HG02870 (cell line): ENCODE measurements around the gene GASK1A.
"Not testable (repeated sequence)": the region's sequence is repeated elsewhere in the genome, so short reads cannot be mapped to it uniquely, and the experiment has no call there.

ENCODE experiments used
- ATAC-seq: cut with Tn5 transposase; IDR thresholded peaks from one replicate; pipeline ENCODE4 v1.9.1; 2021; ENCODE audit warnings: mild to moderate bottlenecking, moderate library complexity; ENCODE audit not compliant: unreplicated experiment

Gene GASK1A

DNA sequence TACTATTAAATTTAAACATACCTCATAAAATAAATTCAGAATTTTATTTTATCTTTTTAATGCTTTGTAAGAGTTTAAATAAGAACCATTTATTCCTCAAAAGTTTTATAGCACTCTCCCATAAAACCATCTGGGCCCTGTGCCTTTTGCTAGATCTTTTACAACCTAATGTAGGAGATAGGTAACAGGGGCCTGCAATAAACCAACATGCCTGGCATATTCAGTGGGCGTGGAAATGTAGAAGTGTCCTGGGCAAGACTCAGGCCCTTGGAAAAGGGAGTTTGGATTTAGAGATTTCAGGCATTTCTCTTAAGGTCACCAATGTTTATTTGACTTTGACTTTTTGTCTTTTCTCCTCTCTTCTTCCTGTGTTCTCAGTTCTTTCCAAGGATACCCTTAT lies 80.3 kb downstream of the GASK1A start:
- ATAC-seq: no peak

DNA sequence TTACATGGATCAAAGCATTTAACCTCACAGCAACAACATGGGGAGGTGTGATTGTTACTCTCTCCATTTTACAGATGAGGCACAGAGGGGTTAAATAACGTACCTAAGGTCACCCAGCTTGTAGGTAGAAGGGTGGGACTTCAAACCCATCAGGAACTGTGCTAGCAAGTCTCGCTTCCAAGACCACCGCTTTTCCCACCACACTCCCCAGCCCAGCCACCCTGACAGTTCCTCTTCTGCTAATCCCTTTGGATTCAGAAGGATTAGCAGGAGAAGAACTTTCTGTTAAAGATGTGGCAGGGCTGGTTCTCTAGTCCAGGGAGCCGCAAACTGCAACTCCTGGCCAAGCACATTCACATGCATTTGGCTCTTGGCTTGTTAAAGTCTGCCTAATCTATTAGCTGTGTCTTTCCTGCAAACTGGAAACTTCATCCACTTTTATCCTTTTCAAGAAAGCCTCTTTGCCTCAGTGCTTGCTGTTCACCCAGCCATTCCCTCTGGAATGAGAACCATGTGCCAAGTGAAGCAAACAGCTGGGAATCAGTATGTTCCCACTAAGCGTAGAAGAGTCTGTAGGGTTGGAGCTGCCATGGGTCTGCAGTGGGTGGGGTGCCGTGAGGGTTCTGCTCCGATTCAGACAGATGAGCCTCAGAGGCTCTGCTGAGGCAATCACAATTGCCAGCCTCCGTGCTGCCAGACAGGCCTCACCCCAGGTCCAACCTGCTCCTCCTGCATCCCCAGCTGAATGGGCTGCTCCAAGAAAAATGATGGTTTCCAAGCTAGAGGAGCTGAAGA lies 82.2 kb downstream of the GASK1A start:
- no peak for ATAC-seq

DNA sequence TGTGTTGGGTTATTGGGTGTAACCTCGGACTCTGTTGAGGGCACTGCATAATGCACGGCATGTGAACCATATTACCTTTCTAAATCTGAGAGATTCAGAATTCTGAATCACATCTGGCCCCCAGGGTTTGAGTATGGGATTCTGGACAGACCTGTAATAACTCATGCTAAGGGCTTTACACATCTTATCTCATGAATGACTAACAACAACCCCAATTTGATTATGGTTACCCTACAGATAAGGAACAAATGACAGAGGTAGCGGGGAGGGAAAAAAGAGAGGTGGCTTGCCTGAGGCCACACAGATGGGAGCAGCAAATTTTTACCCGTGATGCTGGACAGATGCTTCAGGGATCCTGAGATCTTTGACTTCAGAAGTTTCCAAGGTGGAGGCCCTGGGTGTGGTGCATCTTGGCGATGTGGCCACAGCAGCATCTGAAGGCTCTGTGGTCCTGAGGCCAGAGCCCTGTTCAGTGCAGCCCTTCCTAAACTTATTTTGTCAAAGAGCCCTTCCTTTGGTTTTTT lies 83.0 kb downstream of the GASK1A start:
- ATAC-seq: no peak

- no peak for ATAC-seq
Observed at GRCh38 chr3:43062564-43063040, 83.5 kb downstream of the GASK1A start.

- no peak for ATAC-seq
Observed at GRCh38 chr3:43063114-43063513, 84.0 kb downstream of the GASK1A start.

DNA sequence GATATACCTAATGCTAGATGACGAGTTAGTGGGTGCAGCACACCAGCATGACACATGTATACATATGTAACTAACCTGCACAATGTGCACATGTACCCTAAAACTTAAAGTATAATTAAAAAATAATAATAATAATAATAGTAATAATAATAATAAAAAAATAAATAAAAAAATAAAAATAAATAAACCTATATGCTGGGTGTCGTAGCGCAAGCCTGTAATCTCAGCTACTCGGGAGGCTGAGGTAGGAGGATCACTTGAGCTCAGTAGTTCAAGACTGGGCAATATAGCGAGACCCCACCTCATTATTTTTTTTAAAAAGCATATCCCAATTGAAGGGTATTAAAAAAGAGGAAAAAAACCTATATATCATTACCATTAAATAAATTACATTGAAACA lies 91.6 kb downstream of the GASK1A start:
- not testable (repeated sequence) for ATAC-seq

DNA sequence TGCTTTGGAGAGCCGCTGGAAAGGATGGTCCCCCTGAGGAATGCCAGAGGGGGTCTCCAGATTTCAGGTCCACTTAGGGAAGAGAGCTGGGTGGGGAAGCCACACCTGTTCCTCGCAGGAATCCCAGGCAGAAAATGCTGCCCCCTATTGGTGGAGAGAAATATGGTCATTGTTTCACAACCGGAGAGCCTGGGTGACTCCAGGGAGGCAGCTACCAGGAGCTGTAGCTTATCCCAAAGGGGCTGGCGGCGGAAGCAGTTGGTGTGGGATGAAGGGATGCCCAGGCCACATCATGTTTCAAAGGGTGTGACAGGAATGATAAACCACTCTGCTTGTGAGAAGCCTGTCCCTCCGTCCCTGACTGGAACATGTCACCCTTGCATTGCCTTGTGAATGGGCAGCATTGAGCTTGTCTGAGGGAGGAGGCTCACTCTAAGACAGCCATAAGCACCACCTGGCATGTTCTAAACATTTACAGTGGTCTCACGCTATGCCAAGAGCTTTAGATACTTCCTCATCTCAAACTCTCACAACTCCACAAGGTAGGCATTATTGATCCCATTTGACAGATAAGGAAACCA lies 92.3 kb downstream of the GASK1A start:
- no peak for ATAC-seq

- ATAC-seq: no peak
Observed at GRCh38 chr3:43072361-43072760, 93.2 kb downstream of the GASK1A start.

DNA sequence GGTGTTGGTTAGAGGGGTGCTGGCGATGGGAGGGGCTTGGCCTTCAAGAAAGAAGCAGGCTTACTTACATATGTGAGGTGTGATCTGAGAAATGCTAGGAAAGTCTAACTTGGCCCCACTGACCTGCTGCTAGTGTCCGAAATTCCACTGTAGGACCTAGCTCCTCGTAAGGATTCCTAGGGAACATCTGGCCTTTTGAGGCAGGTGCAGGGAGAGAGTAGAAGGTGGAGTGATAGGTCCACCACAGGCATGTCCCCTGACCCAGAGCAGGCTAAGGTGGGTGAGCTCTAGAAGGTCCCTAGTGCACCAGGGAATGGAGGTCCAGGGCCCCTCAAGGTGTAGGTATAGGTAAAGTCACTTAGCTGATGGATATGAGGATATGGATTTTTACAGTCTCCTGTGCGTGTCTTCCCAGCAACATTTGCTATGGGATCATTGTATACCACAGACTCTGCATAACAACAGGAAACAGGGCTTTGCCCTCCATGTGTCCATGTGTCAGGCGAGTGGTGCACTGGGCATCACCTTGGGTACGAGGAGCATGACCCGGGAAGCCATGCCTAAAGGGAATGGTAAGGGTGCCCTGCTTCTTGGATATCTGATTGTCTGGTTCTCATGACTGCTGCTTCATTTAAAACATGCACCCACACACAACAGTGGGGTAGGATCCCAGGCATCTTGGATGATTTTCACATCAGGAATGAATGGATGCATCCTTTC lies 94.2 kb downstream of the GASK1A start:
- ATAC-seq: no peak

DNA sequence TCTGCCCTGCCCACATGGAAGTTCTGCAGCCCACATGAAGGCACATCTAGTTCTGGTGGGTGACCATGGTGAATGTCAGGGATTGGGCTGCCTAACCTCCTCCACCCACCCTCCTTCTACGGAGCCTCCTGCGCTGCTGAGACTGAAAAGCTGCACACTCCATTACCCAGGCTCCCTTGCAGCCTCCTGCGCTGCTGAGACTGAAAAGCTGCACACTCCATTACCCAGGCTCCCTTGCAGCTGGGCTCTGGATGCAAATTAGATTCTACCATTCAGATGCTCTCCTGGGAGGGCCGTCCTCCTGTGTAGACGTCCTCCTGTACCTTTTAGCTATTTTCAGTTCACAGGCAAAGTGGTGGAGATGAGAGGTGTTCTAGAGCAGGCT lies 94.7 kb downstream of the GASK1A start:
- ATAC-seq: no peak

- ATAC-seq: no peak
Observed at GRCh38 chr3:43074482-43074881, 95.4 kb downstream of the GASK1A start.

- no peak for ATAC-seq
Observed at GRCh38 chr3:43074901-43075689, 96.0 kb downstream of the GASK1A start.

DNA sequence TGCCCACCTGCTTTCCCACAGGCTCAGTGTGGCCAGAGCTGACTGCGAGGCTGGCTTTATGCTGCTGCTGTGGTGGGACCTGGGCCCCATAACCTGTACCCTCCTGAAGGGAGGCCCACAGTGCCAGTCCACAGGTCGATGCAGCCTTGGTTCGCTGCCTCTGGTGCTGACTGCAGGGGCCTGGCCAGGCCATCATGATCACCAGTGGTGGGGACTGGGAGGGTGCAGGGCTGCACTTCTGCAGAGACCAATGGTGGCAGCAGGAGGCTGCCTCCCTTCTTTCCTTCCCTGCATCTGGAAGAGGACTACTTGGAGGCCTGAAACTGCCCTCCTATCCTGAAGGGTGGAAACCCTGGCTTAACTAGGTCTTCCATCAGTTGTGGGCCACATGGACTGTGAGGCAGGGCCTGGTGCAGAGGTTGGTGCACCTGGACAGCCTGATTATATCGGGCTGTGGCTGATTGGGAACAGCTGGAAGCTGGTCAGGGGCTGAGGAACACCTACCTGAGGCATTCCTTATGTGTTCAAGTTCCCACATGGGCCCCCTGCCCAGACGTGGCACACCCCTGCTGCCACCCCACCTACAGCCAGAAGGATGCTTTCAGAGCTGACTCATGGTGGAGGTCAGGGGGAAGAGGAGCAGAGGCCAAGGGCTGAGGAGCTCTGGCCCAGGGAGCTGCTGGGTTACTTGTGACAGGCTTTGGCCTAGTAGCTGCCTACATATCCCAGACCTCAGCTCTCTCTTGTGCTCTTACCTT lies 97.0 kb downstream of the GASK1A start:
- ATAC-seq: no peak

DNA sequence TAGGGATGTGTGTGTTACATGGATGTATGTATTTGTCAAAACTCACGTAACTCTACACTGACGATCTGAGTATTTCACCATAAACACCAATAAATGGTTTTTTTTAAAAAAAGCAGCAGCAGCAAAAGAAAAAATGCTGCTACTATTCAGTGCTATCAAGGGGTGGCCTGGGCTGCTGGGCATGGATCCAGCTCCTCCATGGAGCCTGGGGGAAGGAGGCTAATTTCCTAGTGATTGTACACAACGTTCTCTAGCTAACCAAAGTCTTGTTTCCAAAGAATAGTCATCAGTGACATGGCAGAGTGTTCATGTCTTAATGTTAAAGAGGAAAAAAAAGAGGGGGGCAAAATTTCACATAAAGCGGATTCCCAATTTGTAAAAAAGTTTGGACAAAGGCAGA lies 97.7 kb downstream of the GASK1A start:
- no peak for ATAC-seq

DNA sequence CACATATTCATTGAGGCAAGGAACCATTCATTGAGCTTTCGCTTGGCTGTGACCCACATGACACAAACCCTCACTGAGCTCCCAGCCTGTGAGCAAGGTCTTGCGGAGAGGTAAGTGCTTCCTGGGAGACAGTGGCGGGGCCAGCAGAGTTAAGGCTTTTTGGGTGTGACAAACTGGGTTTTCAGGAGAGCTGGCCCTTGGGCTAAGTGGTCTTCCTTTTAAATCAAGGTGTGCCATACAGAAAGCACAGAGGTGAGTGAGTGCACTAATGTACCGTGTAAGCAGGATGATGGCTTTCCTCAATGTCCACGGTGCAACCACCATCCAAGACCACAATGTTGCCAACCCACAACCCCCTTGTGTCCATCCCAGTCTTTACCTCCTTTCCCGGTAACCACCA lies 98.2 kb downstream of the GASK1A start:
- ATAC-seq: no peak

GRCh38 chr3:43077707-43078106 lies 98.6 kb downstream of the GASK1A start:
- no peak for ATAC-seq

DNA sequence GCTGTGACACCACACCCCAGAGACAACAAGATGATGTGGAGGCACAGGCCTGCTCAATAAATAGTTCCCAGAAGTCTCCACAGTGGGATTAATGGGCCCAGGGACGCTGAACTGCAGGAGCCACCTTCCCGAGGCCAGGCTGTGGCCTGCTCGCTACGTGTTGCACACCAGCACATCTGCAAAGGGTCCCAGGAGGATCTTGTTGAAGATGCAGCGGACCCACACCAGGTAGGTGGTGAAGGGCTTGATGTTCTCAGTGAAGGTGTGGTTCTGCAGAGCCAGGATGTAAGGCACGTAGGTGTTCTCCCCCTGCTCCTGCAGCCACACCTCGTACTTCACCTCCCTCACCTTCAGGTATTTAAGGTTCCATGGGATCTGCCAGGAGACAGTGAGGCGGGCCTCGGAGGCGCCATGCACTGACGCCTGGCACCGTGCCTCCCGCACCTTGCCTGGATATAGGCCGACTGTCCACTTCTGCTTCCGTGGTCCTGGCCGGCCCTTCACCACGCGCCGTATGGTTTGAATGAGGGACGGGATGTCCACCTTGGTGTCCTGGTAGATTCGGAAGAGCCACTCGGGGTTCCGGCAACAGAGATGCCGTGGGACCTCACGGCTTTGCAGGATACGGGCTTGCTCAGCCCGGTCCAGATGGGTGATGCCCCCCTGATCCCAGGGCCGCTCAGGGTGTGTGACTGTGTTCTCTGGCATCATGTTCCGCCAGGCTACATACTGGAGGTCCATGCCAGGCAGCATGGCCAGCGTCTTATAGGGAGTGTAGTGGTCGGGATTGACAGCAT lies 100.6 kb downstream of the GASK1A start:
- ATAC-seq: no peak

DNA sequence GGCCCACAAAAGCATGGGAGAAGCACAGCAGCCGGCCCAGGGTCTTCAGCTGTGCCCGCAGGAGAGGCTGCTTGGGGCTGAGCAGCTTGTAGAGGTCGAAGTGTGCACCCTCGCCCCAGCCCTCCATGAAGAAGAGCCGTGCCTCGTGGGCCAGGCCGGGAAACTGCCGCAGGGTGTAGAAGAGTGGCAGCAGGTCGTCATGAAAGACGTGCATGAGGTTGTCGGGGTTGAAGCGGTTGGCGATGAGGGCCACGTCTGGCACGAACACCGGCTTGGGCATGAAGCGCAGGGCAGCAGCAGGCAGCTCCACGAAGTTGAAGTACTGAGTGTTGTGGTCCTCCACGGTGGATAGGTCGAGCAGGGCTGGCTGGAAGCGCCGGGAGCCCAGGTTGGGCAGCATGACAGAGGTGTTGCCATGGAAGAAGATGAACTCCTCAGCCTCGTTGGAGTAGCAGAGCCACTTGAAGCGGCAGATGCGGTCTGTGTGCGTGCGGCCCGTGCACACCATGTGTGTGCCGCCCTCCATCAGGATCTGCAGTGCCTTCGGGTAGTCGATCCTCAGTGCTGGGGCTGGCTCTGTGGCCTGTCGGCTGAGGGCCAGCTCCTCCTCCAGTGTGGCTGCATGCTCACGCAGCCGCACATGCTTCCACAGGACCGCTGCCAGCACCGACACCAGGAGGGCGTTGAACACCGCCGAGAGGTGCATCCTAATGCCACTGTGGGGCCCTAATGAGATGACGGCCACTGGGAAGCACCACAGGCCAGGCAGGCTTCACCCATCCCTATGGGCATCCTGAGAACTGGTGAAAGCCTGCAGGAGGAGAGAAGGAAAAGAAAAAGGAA lies 101.8 kb downstream of the GASK1A start:
- no peak for ATAC-seq

- no peak for ATAC-seq
Observed at GRCh38 chr3:43081796-43082195, 102.7 kb downstream of the GASK1A start.
